Measurements from ENCODE around the gene EXOC4. TPM values are rescaled to one million over a fixed set of nuclear protein-coding genes. Genes with fewer than 3 reads are reported as not detected.

The EXOC4 gene
- total RNA-seq, 2 experiments from 2014 or later, result 58.0 to 59.9 TPM

DNA sequence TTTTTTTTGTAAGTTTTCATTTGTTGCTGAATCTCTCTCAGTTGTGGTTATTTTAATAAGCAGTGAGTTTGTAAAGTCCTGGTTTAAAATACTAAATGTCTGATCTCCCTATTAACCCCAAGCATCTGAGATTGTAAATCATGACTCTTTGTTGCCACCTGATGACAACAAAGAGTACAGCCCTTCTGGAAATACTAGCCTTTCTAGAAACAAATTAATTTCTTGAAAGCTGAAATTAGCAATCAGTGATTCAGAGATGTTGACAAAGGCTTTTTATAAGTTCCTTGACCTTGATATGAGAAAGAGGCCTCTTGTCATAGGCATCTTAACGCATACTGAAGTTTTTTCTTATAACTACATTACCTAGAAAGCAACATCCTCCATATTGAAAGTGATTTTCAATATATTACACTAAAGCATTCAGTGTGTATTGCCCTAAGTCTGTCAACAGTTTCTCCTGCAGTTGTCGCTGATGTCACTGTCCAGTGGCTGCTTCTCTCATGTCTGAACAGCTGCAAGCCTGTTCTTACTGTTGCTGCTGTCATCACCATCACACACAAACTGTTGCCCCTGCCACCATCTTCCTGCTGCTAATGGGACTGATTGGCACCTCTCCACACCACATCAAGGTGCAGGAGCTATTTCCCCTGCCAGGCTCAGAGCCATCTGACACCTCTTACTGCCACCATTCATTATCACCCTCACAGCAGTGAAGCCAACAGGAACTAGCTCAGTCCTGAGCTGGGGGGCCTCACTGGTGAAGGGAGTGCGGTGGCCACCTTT lies 779.1 kb downstream of the EXOC4 start:
- Histone ChIP-seq H3K36me3 (ENCODE audit: insufficient read depth, low read length) (peaks cover 5% of the 10 kb centered on the region), H3K27me3 (ENCODE audit: control insufficient read depth in 1 of 2, insufficient read depth in 2 of 2, low read length in 2 of 2) (no peaks in the 10 kb centered on the region), H3K9me3 (ENCODE audit: control insufficient read depth in 1 of 2, insufficient read depth in 1 of 2, low read length in 2 of 2) (no peaks in the 10 kb centered on the region), H3K27ac (ENCODE audit: low read depth in 1 of 2, low read length in 2 of 2) (no peak overlapping the region), H3K4me3 (ENCODE audit: low read length) (no peak overlapping the region), H3K4me1 (ENCODE audit: insufficient read depth, low read length) (no peaks in the 10 kb centered on the region)
- intact Hi-C loops (cut with DNase I, micrococcal nuclease), result no loop called here
- no peaks in the 10 kb centered on the region for H3K27me3 Mint-ChIP-seq
- DNase-seq (peak in 1 of 14 experiments; percentile 39), ATAC-seq (ENCODE audit: poor library complexity) (no peak)
- H3K4me3 Mint-ChIP-seq, result no peak overlapping the region
- no peak overlapping the region for H3K27ac Mint-ChIP-seq
- ChIA-PET CTCF (no interaction called here), POLR2A (interaction anchor here (0.6 kb wide), 1 partner anchor 10 kb away, joined by 4 read pairs; no protein-coding TSS in a partner anchor)
- H3K36me3 Mint-ChIP-seq (ENCODE audit: low read depth), result peaks cover 26% of the 10 kb centered on the region
- H3K9me3 Mint-ChIP-seq, result no peaks in the 10 kb centered on the region
- TF ChIP-seq, protein P1, sequence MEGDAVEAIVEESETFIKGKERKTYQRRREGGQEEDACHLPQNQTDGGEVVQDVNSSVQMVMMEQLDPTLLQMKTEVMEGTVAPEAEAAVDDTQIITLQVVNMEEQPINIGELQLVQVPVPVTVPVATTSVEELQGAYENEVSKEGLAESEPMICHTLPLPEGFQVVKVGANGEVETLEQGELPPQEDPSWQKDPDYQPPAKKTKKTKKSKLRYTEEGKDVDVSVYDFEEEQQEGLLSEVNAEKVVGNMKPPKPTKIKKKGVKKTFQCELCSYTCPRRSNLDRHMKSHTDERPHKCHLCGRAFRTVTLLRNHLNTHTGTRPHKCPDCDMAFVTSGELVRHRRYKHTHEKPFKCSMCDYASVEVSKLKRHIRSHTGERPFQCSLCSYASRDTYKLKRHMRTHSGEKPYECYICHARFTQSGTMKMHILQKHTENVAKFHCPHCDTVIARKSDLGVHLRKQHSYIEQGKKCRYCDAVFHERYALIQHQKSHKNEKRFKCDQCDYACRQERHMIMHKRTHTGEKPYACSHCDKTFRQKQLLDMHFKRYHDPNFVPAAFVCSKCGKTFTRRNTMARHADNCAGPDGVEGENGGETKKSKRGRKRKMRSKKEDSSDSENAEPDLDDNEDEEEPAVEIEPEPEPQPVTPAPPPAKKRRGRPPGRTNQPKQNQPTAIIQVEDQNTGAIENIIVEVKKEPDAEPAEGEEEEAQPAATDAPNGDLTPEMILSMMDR (IDR thresholded peaks at IDR 0.05), result no peak
- peaks cover 19% of the 10 kb centered on the region for H3K4me1 Mint-ChIP-seq (ENCODE audit: low read depth)

DNA sequence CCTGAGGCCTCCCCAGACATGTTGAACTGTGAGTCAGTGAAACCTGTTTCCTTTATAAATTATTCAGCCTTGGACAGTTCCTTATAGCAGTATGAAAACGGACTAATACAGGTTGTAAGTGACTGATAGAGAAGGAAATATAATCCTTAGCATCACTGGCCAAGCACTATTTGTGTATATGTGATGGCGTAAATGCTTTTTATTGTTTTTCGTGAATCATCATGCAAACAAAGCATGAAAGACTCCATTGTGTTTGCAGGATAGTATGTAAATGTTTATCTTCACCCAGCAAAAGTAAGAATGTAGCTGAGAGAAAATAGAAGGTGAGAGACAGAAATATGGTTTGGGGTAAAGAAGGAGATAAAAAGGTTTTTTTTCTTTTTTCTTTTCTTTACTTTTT lies 781.8 kb downstream of the EXOC4 start:
- CTCF ChIA-PET, result no interaction called here
- Mint-ChIP-seq H3K36me3 (ENCODE audit: low read depth) (peaks cover 23% of the 10 kb centered on the region), H3K4me1 (ENCODE audit: low read depth) (peaks cover 19% of the 10 kb centered on the region), H3K9me3 (no peaks in the 10 kb centered on the region), H3K27ac (no peak overlapping the region), H3K4me3 (no peak overlapping the region), H3K27me3 (no peaks in the 10 kb centered on the region)
- POLR2A ChIA-PET, result no interaction called here
- H3K4me1 ChIP-seq (ENCODE audit: insufficient read depth, low read length), result no peaks in the 10 kb centered on the region
- no peaks in the 10 kb centered on the region for H3K9me3 ChIP-seq (ENCODE audit: control insufficient read depth in 1 of 2, insufficient read depth in 1 of 2, low read length in 2 of 2)
- intact Hi-C loops (cut with DNase I, micrococcal nuclease), result no loop called here
- H3K4me3 ChIP-seq (ENCODE audit: low read length), result no peak overlapping the region
- no peak overlapping the region for H3K27ac ChIP-seq (ENCODE audit: low read depth in 1 of 2, low read length in 2 of 2)
- no peak for DNase-seq
- TF ChIP-seq, protein P1 (IDR thresholded peaks at IDR 0.05), result no peak
- ATAC-seq (ENCODE audit: poor library complexity), result no peak
- no peaks in the 10 kb centered on the region for H3K36me3 ChIP-seq (ENCODE audit: insufficient read depth, low read length)
- H3K27me3 ChIP-seq (ENCODE audit: control insufficient read depth in 1 of 2, insufficient read depth in 2 of 2, low read length in 2 of 2), result no peaks in the 10 kb centered on the region

DNA sequence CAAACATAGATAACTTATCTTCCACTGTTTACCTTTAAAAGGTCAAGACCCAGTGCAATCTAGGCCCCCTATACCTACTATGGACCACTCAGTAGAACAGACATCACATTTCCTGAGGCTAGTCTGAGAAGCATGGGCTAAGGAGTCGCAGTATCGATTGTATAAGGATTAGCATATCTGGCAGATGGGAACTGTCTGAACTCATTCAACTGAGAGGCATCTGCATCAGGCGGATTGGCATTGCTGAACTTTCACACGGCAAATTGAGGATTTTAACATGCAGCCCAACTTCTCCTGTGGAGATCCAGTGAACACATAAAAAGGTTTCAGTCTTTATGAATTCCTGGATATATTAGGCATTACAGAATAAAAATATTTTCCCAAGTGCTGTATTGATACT lies 785.1 kb downstream of the EXOC4 start:
- DNase-seq (no peak), ATAC-seq (ENCODE audit: poor library complexity) (no peak)
- H3K4me1 ChIP-seq (ENCODE audit: insufficient read depth, low read length), result no peaks in the 10 kb centered on the region
- intact Hi-C loops (cut with DNase I, micrococcal nuclease), result no loop called here
- no peaks in the 10 kb centered on the region for H3K36me3 ChIP-seq (ENCODE audit: insufficient read depth, low read length)
- H3K27ac Mint-ChIP-seq, result no peak overlapping the region
- POLR2A ChIA-PET, result no interaction called here
- no peak overlapping the region for H3K27ac ChIP-seq (ENCODE audit: low read depth in 1 of 2, low read length in 2 of 2)
- CTCF ChIA-PET, result no interaction called here
- H3K4me1 Mint-ChIP-seq (ENCODE audit: low read depth), result no peaks in the 10 kb centered on the region
- H3K4me3 ChIP-seq (ENCODE audit: low read length), result no peak overlapping the region
- TF ChIP-seq, protein P1 (IDR thresholded peaks at IDR 0.05), result no peak
- no peaks in the 10 kb centered on the region for H3K9me3 ChIP-seq (ENCODE audit: control insufficient read depth in 1 of 2, insufficient read depth in 1 of 2, low read length in 2 of 2)
- no peaks in the 10 kb centered on the region for H3K27me3 ChIP-seq (ENCODE audit: control insufficient read depth in 1 of 2, insufficient read depth in 2 of 2, low read length in 2 of 2)
- H3K27me3 Mint-ChIP-seq, result no peaks in the 10 kb centered on the region
- no peaks in the 10 kb centered on the region for H3K9me3 Mint-ChIP-seq
- H3K4me3 Mint-ChIP-seq, result no peak overlapping the region
- H3K36me3 Mint-ChIP-seq (ENCODE audit: low read depth), result peaks cover 12% of the 10 kb centered on the region
